Measurements from ENCODE around the gene ZDHHC19.

The ZDHHC19 gene

GRCh38 chr3:196214783-196215441 lies 3.7 kb upstream of the ZDHHC19 start:
- no peak for TF ChIP-seq CTCF (IDR thresholded peaks at IDR 0.05)

DNA sequence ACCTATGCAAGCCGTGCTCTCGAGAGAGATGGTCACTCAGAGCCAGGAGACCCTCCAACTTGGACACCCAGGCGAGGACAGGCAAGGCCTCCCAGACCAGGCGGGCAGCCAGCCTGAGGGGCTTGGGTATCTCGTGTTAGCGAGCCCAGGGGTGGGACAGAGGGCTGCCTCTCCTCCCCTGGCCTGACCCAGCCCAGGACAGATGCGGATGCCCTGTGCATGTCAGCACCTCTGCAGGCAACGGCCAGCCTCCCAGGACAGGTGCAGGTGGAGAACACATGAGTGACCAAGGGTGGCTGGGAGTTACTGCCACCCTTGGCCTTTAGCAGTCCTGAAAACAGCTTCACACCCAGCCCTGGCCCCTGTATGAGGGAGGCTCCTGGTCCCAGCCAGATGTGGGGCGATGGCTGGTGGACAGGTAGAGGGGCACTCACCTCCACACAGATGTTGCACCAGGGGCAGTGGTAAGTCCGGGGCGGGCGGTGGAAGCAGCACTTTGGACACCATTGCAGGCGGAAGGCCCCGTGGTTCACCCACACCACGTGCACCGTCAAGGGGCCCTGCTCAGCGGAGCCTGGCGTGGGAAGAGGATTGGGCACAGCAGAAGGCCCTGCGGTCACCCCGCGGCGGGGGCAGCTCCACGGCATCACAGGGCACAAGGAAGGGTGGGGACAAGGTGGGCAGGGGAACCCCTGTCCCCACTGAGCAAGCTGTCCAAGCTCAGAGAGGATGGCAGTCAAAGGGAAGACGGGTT lies 2.1 kb downstream of the ZDHHC19 start:
- no peak for TF ChIP-seq CTCF (IDR thresholded peaks at IDR 0.05)

DNA sequence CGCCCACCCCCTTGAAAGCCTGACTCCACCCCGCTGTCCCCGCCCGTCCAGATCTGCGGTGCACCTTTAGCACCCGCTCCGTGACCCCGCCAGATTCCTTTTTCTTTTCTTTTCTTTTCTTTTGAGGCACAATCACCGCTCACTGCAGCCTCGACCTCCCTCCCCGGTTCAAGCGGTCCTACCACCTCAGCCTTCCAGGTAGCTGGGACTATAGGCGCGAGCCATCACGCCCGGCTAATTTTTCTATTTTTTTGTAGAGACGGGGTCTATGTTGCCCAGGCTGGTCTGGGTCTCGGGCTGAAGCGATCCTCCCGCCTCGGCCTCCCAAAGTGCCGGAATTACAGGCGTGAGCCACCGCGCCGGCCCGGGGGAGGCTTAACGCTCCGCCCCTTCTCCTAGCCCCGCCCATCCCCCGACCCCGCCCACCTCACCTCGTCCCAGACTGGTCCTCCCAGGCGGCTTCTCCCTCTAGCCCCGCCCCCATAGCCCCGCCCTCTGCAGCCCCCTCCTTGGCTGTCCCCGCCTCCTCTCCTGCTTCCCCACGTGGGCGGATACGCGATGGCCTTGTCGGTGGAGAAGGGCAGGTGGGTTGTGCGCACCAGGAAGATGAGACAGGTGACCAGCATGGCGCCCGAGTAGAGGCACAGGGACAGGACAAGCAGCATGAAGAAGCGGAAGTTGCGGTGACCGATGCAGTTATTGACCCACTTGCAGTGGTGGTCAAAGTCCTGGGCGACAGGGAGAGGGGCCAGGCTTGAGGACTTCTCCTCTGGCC lies 3.2 kb downstream of the ZDHHC19 start:
- TF ChIP-seq CTCF (IDR thresholded peaks at IDR 0.05): no peak

DNA sequence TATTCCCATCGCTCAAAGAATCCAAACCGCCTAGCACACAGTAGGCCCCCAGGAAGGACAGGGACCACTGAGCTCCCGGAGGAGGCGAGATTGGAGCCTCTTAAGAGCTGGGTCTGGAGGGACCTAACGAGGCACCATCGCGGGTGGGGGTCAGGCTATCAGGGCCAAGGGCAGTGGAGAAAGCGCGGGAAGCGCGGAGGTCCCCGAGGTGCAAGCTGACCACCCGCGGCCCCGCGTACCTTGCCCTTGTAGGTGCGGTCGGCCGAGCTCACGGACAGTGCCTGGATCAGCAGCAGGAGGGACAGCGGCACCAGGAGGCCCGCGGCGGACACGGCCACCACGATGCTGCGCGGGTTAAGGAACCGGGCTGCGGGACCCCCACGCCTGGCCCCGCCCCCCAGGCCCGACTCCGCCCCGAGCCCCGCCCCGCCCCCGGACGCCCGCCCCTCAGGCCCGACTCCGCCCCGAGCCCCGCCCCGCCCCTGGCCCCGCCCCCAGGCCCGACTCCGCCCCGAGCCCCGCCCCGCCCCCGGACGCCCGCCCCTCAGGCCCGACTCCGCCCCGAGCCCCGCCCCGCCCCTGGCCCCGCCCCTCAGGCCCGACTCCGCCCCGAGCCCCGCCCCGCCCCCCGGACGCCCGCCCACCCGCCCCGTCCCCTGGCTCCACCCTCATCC lies 3.9 kb downstream of the ZDHHC19 start:
- TF ChIP-seq CTCF (IDR thresholded peaks at IDR 0.05): no peak

DNA sequence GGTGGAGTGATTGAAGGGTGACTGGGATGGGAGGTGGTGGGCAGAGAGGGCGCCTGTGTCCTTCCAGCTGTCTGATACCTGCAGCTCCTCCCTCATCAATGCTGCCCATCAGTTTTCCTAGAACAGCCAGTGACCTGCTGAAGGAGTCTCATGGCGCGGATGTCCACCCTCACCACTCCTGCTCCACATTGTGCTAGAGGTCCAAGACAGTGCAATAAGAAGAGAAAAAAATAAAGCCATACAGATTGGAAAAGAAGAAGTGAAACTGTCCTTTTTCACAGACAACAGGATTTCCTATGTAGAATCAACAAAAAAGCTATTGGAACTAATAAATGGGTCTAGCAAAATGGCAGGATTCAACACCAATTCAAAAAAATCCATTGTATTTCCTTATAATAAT lies 7.4 kb downstream of the ZDHHC19 start:
- no peak for TF ChIP-seq CTCF (IDR thresholded peaks at IDR 0.05)

- TF ChIP-seq CTCF (IDR thresholded peaks at IDR 0.05): no peak
Observed at GRCh38 chr3:196202516-196202970, 8.7 kb downstream of the ZDHHC19 start.
